Measurements from ENCODE around the gene HSPB6. TPM values are rescaled to one million over a fixed set of nuclear protein-coding genes. Genes with fewer than 3 reads are reported as not detected.

The HSPB6 gene
- total RNA-seq, 1 experiment from 2014 or later = 0.71 TPM

DNA sequence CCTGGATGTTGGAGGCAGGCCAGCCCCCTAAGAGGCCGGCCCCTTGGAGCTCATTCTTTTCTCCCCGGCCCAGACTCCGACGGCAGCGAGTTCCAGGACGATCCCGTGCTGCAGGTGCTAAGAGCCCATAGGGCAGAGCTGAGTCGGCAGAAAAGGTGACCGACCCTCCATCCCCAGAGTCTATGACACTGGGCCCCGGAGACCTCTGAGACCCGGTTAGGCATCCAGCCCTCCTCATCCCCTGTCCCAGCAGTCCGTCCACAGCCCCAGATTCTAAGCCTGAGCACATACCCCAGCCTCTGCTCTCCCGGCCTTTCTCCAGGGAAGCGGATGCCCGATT is 11.2 kb upstream of the HSPB6 start:
- BruUV-seq (replicated peaks) = no TSS peak
- CTCF ChIA-PET = no interaction called here
- Mint-ChIP-seq H3K36me3 (ENCODE audit: insufficient read depth, unreplicated experiment) (peaks cover 45% of the 10 kb centered on the region), H3K9me3 (ENCODE audit: low read depth, unreplicated experiment) (no peaks in the 10 kb centered on the region), H3K27ac (ENCODE audit: unreplicated experiment) (no peak overlapping the region), H3K4me3 (ENCODE audit: low read depth, unreplicated experiment) (no peak overlapping the region), H3K27me3 (ENCODE audit: unreplicated experiment) (no peaks in the 10 kb centered on the region), H3K4me1 (ENCODE audit: low read depth, unreplicated experiment) (no peaks in the 10 kb centered on the region)
- TF ChIP-seq, protein P1, sequence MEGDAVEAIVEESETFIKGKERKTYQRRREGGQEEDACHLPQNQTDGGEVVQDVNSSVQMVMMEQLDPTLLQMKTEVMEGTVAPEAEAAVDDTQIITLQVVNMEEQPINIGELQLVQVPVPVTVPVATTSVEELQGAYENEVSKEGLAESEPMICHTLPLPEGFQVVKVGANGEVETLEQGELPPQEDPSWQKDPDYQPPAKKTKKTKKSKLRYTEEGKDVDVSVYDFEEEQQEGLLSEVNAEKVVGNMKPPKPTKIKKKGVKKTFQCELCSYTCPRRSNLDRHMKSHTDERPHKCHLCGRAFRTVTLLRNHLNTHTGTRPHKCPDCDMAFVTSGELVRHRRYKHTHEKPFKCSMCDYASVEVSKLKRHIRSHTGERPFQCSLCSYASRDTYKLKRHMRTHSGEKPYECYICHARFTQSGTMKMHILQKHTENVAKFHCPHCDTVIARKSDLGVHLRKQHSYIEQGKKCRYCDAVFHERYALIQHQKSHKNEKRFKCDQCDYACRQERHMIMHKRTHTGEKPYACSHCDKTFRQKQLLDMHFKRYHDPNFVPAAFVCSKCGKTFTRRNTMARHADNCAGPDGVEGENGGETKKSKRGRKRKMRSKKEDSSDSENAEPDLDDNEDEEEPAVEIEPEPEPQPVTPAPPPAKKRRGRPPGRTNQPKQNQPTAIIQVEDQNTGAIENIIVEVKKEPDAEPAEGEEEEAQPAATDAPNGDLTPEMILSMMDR (IDR thresholded peaks at IDR 0.05; ENCODE audit: unreplicated experiment) = no peak
- no peak for DNase-seq
- intact Hi-C loops (cut with micrococcal nuclease; ENCODE audit: unreplicated experiment) = no loop called here

DNA sequence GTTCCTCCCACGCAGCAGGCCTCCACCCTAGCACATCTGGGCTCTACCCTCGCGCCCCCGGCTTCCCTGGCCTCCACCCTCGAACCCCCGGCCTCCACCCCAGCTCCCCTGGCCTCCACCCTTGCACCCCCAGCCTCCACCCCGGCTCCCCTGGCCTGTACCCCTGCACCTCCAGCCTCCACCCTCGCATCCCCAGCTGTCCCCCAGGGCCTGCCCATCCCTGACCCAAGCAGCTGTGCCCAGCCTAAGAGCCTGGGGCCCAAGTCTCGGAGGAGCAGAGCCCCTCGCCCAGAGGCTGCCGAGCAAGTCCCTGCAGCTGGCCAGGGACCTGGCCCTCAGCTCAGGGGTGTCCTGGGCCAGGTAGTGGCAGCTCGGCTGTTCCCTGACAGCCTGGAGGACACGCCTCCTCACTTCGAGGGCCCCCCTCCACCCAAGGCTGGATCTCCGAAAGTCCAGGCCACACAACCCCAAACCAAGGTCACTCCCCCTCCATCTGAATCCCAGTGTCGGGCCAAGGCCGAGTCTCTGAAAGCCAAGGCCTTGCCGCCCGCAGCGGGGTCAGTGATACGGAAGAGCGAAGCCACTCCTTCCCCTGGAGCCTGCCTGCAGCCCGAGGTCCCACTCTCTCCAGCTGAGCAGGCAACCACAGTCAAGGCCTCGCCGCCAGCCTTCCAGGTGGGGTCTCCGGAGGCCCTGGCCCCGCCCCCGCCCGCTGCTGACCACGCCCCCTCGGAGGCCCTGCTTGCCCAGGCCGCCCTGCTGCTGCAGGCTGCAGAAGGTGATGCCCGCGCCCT is 10.7 kb upstream of the HSPB6 start:
- H3K27me3 Mint-ChIP-seq (ENCODE audit: unreplicated experiment) = no peaks in the 10 kb centered on the region
- no peaks in the 10 kb centered on the region for H3K4me1 Mint-ChIP-seq (ENCODE audit: low read depth, unreplicated experiment)
- no peak for DNase-seq
- H3K27ac Mint-ChIP-seq (ENCODE audit: unreplicated experiment) = no peak overlapping the region
- TF ChIP-seq, protein P1 (IDR thresholded peaks at IDR 0.05; ENCODE audit: unreplicated experiment) = no peak
- no peaks in the 10 kb centered on the region for H3K9me3 Mint-ChIP-seq (ENCODE audit: low read depth, unreplicated experiment)
- peaks cover 51% of the 10 kb centered on the region for H3K36me3 Mint-ChIP-seq (ENCODE audit: insufficient read depth, unreplicated experiment)
- BruUV-seq (replicated peaks) = no TSS peak
- intact Hi-C loops (cut with micrococcal nuclease; ENCODE audit: unreplicated experiment) = no loop called here
- CTCF ChIA-PET = interaction anchor here (0.6 kb wide), 1 partner anchor 386 kb away, joined by 4 read pairs; no protein-coding TSS in a partner anchor
- no peak overlapping the region for H3K4me3 Mint-ChIP-seq (ENCODE audit: low read depth, unreplicated experiment)

- H3K27me3 Mint-ChIP-seq (ENCODE audit: unreplicated experiment) = no peaks in the 10 kb centered on the region
- no peak overlapping the region for H3K4me3 Mint-ChIP-seq (ENCODE audit: low read depth, unreplicated experiment)
- DNase-seq = no peak
- H3K9me3 Mint-ChIP-seq (ENCODE audit: low read depth, unreplicated experiment) = no peaks in the 10 kb centered on the region
- H3K27ac Mint-ChIP-seq (ENCODE audit: unreplicated experiment) = no peak overlapping the region
- no TSS peak for BruUV-seq (replicated peaks)
- CTCF ChIA-PET = interaction anchor here (0.6 kb wide), 2 partner anchors 19 to 385 kb away, joined by 3 to 4 read pairs; no protein-coding TSS in a partner anchor
- intact Hi-C loops (cut with micrococcal nuclease; ENCODE audit: unreplicated experiment) = no loop called here
- peaks cover 59% of the 10 kb centered on the region for H3K36me3 Mint-ChIP-seq (ENCODE audit: insufficient read depth, unreplicated experiment)
- TF ChIP-seq, protein P1 (IDR thresholded peaks at IDR 0.05; ENCODE audit: unreplicated experiment) = no peak
- H3K4me1 Mint-ChIP-seq (ENCODE audit: low read depth, unreplicated experiment) = no peaks in the 10 kb centered on the region
Measured at GRCh38 chr19:35766571-35767104, 9.8 kb upstream of the HSPB6 start.

DNA sequence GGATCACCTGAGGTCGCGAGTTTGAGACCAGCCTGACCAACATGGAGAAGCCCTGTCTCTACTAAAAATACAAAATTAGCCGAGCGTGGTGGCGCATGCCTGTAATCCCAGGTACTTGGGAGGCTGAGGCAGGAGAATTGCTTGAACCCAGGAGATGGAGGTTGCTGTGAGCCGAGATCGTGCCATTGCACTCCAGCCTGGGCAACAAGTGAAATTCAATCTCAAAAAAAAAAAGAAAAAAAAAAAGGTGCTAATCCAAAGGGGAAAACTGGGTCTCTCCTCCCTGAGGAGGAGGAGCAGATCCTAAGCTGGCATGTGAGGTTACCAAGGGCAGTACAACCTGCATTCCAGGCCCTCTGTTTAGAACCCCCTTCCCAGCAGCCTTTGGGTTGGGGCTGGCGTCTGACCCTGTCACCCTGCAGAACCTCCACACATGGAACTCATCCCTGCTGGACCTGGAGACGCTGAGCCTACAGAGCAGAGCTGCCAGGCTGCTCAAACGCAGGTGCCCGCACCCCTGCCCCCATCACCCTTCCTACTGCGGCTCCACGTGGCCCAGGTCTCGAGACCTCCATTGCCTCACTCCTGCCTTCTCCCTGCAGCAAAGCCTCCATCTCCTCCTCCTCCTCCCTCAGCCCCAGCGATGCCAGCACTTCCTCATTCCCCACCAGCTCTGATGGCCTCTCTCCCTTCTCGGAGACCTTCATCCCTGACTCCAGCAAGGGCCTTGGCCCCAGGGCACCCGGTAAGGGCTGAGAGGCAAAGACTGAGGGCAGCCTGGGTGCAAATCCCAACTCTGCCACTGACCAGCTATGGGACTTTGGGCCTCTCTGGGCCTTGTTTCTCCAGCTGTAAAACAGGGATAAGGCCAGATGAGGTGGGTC is 7.8 kb upstream of the HSPB6 start:
- H3K9me3 Mint-ChIP-seq (ENCODE audit: low read depth, unreplicated experiment) = no peaks in the 10 kb centered on the region
- intact Hi-C loops (cut with micrococcal nuclease; ENCODE audit: unreplicated experiment) = no loop called here
- TF ChIP-seq, protein P1 (IDR thresholded peaks at IDR 0.05; ENCODE audit: unreplicated experiment) = no peak
- H3K4me1 Mint-ChIP-seq (ENCODE audit: low read depth, unreplicated experiment) = peaks cover 2% of the 10 kb centered on the region
- CTCF ChIA-PET = no interaction called here
- H3K4me3 Mint-ChIP-seq (ENCODE audit: low read depth, unreplicated experiment) = no peak overlapping the region
- no peak overlapping the region for H3K27ac Mint-ChIP-seq (ENCODE audit: unreplicated experiment)
- DNase-seq = no peak
- H3K36me3 Mint-ChIP-seq (ENCODE audit: insufficient read depth, unreplicated experiment) = peaks cover 59% of the 10 kb centered on the region
- BruUV-seq (replicated peaks) = no TSS peak
- no peaks in the 10 kb centered on the region for H3K27me3 Mint-ChIP-seq (ENCODE audit: unreplicated experiment)
